Measurements from ENCODE around the gene FAXDC2.
"Not testable (repeated sequence)": the region's sequence is repeated elsewhere in the genome, so short reads cannot be mapped to it uniquely, and the experiment has no call there.

FAXDC2 gene

DNA sequence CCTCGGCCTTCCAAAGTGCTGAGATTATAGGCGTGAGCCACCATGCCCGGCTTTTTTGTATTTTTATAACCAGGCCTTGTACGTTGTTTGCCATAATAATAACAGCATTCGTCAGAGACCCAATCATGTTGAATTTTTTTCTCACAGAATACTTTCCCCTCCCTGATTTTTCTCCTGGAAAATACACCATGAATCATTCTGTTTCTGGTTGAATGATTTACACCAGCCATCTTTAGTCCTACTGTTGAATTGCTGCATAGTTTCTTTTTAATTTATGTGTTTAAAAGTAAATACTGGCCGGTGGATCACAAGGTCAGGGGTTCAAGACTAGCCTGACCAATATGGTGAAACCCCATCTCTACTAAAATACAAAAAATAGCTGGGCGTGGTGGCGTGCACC is 11.5 kb upstream of the FAXDC2 start:
- no peak for DNase-seq (ENCODE audit: low spot score)

DNA sequence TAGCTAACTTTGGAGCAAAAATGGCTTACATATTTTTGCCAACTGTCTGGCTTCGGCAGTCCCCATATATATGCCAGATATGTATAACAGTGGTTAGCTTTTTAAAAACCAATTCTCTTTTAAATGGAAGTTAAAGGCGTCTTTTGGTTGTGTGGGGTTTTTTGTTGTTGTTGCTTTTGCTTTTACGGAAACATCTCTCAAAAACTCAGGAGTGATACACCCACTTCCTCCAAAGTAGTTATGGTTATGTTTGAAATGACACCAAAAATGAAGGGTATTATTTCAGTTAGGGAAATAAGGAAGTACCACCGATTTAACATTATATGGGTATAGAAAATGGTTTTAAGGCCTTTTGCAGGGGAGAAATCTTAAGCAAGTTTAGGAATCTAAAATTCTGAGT is 10.4 kb upstream of the FAXDC2 start:
- no peak for DNase-seq (ENCODE audit: low spot score)

DNA sequence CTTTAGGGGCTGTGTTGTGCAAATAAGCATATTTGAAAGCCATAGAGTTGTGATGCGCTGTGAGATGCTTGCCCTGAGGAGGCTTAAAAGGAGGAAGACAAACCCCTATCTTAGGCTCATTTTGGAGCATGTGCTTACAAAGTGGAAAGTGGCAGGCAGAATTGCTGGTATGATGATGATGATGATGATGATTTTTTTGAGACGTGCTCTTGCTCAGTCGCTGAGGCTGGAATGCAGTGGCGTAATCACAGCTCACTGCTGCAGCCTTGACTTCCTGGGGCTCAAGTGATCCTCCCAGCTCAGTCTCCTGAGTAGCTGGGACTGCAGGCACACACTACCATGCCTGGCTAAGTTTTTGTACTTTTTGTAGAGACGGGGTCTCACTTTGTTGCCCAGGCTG is 9.7 kb upstream of the FAXDC2 start:
- DNase-seq (ENCODE audit: low spot score): no peak

DNA sequence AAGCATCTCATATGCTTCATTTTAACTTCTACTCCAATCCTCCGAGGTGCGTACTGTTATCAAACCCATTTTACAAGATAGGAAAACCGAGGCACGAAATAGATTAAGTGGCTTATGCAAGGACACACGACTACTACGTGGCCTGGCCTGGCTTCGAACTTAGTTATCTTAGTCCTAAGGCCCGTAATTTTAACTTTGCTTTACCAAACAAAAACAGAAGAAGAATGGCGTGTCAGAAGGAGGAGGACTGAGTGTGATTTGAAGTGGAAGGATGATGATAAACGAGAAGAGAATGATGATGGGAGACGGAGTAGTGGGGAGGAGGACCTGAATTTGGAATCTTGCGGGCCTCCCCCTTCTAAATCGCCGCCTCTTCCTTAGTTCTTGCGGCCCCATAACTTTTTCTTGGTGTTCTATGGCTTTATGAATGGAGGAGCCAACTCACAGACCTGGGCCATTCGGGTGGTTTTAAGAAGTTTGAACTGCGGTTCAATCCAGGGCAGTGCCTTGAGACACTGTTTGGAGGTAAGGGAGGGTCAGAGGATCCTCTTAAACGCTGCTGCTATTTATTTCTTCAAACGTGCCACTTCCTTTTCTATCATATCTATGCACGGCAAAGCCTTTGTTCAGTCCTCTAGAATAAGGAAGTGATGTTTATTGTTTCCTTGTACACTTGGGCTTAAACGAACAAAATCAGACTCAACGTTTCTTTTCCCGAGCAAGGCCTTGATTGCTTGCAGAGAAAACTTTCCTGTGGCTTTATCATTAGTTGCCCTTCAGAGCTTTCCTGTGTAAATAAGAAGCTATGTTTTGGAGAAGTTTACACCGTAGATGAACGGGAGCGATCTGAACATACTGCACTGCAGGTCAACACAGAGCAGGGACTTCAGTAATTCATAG is 8.8 kb upstream of the FAXDC2 start:
- DNase-seq (ENCODE audit: low spot score): no peak

DNA sequence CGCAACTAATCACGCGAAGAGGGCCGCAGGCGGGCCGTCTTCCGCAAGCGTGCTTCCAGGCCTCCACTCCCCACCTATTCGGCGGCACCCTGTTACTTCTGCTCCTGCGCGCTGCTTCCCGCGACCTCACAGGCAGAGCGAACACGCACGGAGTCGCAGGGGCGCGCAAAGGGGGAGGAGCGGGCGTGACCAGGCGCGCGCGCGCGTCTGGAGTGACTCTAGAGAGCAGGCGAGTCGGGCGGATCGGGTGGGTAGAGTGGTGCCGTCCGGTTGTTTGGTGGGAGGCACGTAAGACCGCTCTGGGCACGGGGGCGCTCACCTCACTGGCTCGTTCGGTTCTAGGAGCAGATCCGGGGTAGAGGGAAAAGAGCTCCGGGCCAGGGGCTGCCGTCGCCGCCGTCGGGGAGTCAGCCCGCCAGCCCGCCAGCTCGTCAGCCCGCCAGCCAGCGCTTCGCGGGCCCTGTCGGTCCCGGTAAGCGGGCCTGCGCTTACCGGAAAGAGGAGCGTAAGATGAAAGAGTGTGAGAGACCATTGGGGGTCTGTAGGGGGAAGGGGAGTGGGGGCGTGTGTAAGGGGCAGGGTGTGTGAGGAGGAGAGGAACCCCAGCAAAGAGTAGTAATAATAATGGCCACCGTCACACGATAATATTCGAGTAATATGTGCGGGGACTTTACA is 8.0 kb upstream of the FAXDC2 start, which contains the start of gene CNOT8:
Gene CNOT8, plus strand, starts transcription at position 331 of the 675 bp plus-strand sequence. CDS start 4,652 bp downstream, outside the sequence.
- DNase-seq (ENCODE audit: low spot score): peak; percentile 98

GRCh38 chr5:154857530-154858296 is 7.3 kb upstream of the FAXDC2 start:
- peak; percentile 93 for DNase-seq (ENCODE audit: low spot score)

GRCh38 chr5:154851351-154851750 is 948 bp upstream of the FAXDC2 start:
- DNase-seq (ENCODE audit: low spot score): no peak

- DNase-seq (ENCODE audit: low spot score): peak; percentile 25
Observed at GRCh38 chr5:154849791-154850201, 607 bp downstream of the FAXDC2 start.

GRCh38 chr5:154849264-154849785 is 1.1 kb downstream of the FAXDC2 start:
- peak; percentile 13 for DNase-seq (ENCODE audit: low spot score)

DNA sequence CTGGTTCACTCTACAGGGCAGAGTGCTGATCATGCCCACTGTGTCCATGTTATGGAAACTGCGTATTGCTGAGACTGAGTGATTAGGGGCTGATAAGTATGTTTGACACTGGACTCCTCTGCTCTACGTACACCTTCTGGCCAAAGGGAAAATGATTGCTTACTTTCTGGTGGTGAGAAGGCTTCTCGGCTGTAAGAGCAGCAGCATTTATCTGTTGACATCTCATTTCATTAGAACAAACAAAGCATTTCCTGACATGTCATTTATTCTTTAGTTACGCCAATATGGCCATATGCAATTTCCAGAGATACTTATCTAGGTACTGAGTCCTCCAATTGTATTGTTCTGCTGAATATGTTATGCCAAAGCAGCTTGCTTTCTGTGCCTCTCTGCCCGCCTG is 5.6 kb downstream of the FAXDC2 start:
- DNase-seq (ENCODE audit: low spot score): no peak

GRCh38 chr5:154842689-154843530 is 7.5 kb downstream of the FAXDC2 start:
- DNase-seq (ENCODE audit: low spot score): no peak

DNA sequence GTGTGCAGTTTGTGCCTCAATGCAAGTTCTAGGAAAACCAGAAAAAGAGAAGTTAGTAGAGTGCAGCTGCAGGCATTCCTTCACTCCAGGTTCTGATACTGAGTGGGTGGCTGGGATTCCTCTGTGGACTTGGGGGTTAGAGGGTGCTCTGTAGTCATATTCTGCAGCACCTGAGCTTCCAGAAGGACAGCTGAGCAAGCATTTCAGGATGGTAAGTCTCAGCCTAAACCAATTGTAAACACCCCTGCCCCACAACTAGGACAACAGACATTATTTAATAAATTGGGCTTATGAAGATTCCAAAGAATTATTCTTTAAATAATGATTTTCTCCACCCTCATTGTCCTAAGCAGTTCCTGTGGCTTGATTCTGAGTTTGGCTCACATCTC is 9.1 kb downstream of the FAXDC2 start:
- no peak for DNase-seq (ENCODE audit: low spot score)

DNA sequence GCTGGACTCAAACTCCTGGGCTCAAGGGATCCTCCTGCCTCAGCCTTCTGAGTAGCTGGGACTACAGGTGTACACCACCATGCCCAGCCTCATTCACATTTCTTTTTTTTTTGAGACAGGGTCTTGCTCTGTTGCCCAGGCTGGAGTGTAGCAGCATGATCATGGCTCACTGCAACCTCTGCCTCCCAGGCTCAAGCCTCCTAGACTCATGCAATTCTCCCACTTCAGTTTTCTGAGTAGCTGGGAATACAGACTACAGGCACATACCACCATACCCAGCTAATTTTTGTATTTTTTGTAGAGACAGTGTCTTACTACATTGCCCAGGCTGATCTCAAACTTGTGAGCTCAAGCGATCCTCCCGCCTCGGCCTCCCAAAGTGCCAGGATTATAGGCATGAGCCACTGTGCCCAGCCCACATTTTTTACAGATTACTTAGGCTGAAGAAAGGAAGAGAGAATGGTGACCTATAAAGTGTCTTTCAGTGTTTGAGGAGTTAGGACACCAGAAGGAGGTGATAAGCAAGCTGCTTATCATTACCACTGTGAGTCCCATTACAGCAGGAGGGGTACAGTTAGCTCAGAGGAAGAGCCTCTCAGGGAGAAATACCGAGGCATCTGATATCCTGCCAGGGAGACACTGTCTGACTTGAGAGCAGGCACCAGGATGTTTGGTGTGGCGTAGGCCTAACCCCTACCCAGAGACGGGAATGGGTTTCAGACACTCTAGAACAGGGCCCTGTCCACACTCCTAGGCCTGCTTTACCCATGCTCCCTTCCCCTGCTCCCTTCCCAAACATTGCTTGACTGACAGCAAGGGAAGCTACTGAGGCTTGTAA is 9.7 kb downstream of the FAXDC2 start:
- no peak for DNase-seq (ENCODE audit: low spot score)

GRCh38 chr5:154837009-154837901 is 13.1 kb downstream of the FAXDC2 start:
- no peak for DNase-seq (ENCODE audit: low spot score)

DNA sequence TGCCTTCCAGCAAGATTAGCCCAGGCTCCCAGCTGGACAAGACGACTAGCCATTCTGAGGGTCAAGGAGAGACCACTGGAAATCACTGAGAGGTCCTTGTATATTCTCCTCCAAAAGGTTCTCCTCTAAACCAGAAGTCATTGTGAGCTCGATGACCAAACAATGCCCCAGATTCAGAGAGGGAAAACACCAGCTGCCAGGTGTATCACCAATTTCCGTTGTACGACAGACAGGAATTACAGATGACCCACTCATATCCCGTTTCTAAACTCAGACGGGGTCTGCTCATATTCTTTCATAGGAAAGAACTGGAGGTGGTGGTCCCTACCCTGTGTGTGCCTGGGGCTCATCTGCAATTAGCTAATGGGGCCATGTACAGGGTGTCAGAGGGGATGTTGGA is 14.2 kb downstream of the FAXDC2 start:
- DNase-seq (ENCODE audit: low spot score): no peak

DNA sequence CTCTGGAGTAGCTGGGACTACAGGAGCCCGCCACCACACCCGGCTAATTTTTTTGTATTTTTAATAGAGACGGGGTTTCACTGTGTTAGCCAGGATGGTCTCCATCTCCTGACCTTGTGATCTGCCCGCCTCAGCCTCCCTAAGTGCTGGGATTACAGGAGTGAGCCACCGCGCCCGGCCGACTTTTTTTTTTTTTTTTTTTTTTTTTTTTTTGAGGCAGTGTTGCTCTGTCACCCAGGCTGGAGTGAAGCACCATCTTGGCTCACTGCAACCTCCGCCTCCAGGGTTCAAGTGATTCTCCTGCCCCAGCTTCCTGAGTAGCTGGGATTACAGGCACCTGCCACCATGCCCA is 14.7 kb downstream of the FAXDC2 start:
- DNase-seq (ENCODE audit: low spot score): not testable (repeated sequence)

GRCh38 chr5:154834053-154834452 is 16.4 kb downstream of the FAXDC2 start:
- DNase-seq (ENCODE audit: low spot score): no peak

DNA sequence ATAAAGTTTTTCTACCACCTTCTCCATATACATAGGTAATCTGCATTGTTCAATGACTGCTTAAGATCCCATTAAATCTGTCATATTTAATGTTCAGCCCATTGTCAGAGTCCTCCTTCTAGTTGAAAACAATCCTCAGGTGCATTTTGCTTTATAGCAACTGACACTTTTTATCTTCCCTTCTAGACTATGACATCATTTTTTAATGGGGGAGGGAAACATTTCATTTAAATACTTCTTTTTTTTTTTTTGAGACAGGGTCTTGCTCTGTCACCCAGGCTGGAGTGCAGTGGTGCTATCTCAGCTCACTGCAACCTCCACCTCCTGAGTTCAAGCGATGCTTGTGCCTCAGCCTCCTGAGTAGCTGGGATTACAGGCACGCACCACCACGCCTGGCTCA is 17.6 kb downstream of the FAXDC2 start:
- not testable (repeated sequence) for DNase-seq (ENCODE audit: low spot score)

DNA sequence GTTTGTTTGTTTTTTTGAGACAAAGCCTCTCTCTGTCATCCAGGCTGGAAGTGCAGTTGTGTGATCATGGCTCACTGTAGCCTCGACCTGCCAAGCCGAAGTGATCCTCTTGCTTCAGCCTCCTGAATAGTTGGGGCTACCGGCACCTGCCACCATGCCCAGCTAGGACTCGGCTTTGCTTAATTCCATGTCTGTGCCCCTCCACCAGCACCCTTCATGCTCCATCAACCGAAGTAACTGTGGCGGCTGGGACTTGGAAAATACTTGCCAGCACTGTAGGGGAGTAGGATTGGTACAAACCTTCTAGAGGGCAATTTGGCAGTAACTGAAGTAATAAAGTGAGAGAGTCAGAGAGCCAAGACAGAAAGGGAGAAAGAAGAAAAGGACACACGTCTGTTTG is 19.0 kb downstream of the FAXDC2 start:
- DNase-seq (ENCODE audit: low spot score): no peak
